GM23338 (cell line): Measurements from ENCODE around the gene NNAT. TPM values are rescaled to one million over a fixed set of nuclear protein-coding genes. Genes with fewer than 3 reads are reported as not detected.

Experiments used
- ATAC-seq: fragments of 200-7000 bp; cut with Tn5 transposase; 3 replicates; pipeline ENCODE4 v1.9.1; 2020
- DNase-seq: peaks from one replicate; pipeline ENCODE4 v3.0.0-alpha.2; 2015; ENCODE audit warnings: low spot score
- H2AFZ ChIP-seq: fragments of 200-600 bp; sonication (generic); 2 replicates; pipeline ENCODE4 v1.8.0; 2016; ENCODE audit warnings: antibody characterized with exemption, mild to moderate bottlenecking, moderate library complexity
- H3F3A ChIP-seq: fragments of 200-600 bp; sonication (generic); replicated peaks from 2 replicates; pipeline ENCODE4 v1.8.0; 2017; ENCODE audit warnings: antibody characterized with exemption, mixed run types, low read depth
- H3K27ac ChIP-seq: fragments of 200-600 bp; sonication (generic); 2 replicates; pipeline ENCODE4 v1.6.1; 2016; ENCODE audit warnings: low read depth
- H3K27me3 ChIP-seq: fragments of 200-600 bp; sonication (generic); 2 replicates; pipeline ENCODE4 v1.8.0; 2016; ENCODE audit warnings: mild to moderate bottlenecking, mixed run types, moderate library complexity; ENCODE audit not compliant: insufficient read depth
- H3K36me3 ChIP-seq: fragments of 200-600 bp; sonication (generic); 2 replicates; pipeline ENCODE4 v1.8.0; 2016; ENCODE audit warnings: mild to moderate bottlenecking; ENCODE audit not compliant: insufficient read depth
- H3K4me1 ChIP-seq: fragments of 200-600 bp; sonication (generic); 2 replicates; pipeline ENCODE4 v1.8.0; 2016; ENCODE audit warnings: mild to moderate bottlenecking, moderate library complexity; ENCODE audit not compliant: insufficient read depth
- H3K4me2 ChIP-seq: fragments of 200-600 bp; sonication (generic); 2 replicates; pipeline ENCODE4 v1.7.1; 2017; ENCODE audit warnings: mixed run types
- H3K4me3 ChIP-seq: fragments of 200-600 bp; sonication (generic); 2 replicates; pipeline ENCODE4 v1.6.1; 2016; ENCODE audit warnings: mixed run types
- H3K79me2 ChIP-seq: fragments of 200-600 bp; sonication (generic); replicated peaks from 2 replicates; pipeline ENCODE4 v1.8.0; 2017; ENCODE audit warnings: mild to moderate bottlenecking; ENCODE audit not compliant: insufficient read depth
- H3K9me2 ChIP-seq: fragments of 200-600 bp; sonication (generic); 2 replicates; pipeline ENCODE4 v1.8.0; 2017; ENCODE audit not compliant: insufficient read depth
- H4K20me1 ChIP-seq: fragments of 200-600 bp; sonication (generic); replicated peaks from 2 replicates; pipeline ENCODE4 v1.8.0; 2017; ENCODE audit warnings: mild to moderate bottlenecking; ENCODE audit not compliant: insufficient read depth
- H3K27ac Mint-ChIP-seq: 2 replicates; pipeline ENCODE4 v1.8.0; 2020; ENCODE audit warnings: inconsistent platforms, mild to moderate bottlenecking, moderate library complexity, mixed read lengths
- H3K27me3 Mint-ChIP-seq: 3 replicates; pipeline ENCODE4 v1.8.0; 2022; ENCODE audit warnings: low read depth, mild to moderate bottlenecking, moderate library complexity, mixed read lengths, inconsistent platforms; ENCODE audit not compliant: insufficient read depth, poor library complexity
- H3K36me3 Mint-ChIP-seq: 3 replicates; pipeline ENCODE4 v1.8.0; 2021; ENCODE audit warnings: low read depth, mild to moderate bottlenecking, inconsistent platforms, moderate library complexity, mixed read lengths
- H3K4me1 Mint-ChIP-seq: 3 replicates; pipeline ENCODE4 v1.8.0; 2020; ENCODE audit warnings: mild to moderate bottlenecking, inconsistent platforms, mixed read lengths
- H3K4me3 Mint-ChIP-seq: 3 replicates; pipeline ENCODE4 v1.8.0; 2021; ENCODE audit warnings: moderate library complexity, mild to moderate bottlenecking, inconsistent platforms, mixed read lengths
- H3K9me3 Mint-ChIP-seq: 3 replicates; pipeline ENCODE4 v1.8.0; 2020; ENCODE audit warnings: moderate library complexity, mild to moderate bottlenecking, inconsistent platforms, mixed read lengths
- CREB1 ChIP-seq: fragments of 250-450 bp; sonication (Bioruptor Pico); IDR thresholded peaks from 2 replicates; pipeline ENCODE4 v1.5.0; 2020; ENCODE audit warnings: low read depth, mild to moderate bottlenecking, moderate library complexity
- CTCF ChIP-seq, 2 experiments: fragments of 200-600 bp in 1 of 2; sonication (generic) in 1 of 2; conservative IDR thresholded peaks; 2 replicates each; pipeline versions ENCODE4 v1.5.1 to v1.6.1; 2016 to 2017; ENCODE audit warnings: antibody characterized with exemption in 2 of 2, low read depth in 2 of 2, mild to moderate bottlenecking in 2 of 2, moderate library complexity in 1 of 2
- EZH2 ChIP-seq: fragments of 200-600 bp; sonication (generic); IDR thresholded peaks from one replicate; pipeline ENCODE4 v1.8.0; 2017; ENCODE audit warnings: antibody characterized with exemption, mild to moderate bottlenecking, low read depth; ENCODE audit not compliant: unreplicated experiment
- EZH2phosphoT487 ChIP-seq: fragments of 200-600 bp; sonication (generic); IDR thresholded peaks from one replicate; pipeline ENCODE4 v1.8.1; 2018; ENCODE audit warnings: antibody characterized with exemption; ENCODE audit not compliant: unreplicated experiment
- JUNB ChIP-seq: IDR thresholded peaks from one replicate; pipeline ENCODE4 v1.6.1; 2016; ENCODE audit warnings: antibody characterized with exemption; ENCODE audit not compliant: unreplicated experiment
- POLR2AphosphoS5 ChIP-seq: IDR thresholded peaks from 2 replicates; pipeline ENCODE4 v1.6.1; 2016; ENCODE audit warnings: antibody characterized with exemption, low read depth
- REST ChIP-seq: IDR thresholded peaks from one replicate; pipeline ENCODE4 v1.6.1; 2018; ENCODE audit warnings: antibody characterized with exemption; ENCODE audit not compliant: unreplicated experiment
- ZNF114 ChIP-seq: fragments of 250-450 bp; sonication (Bioruptor Pico); IDR thresholded peaks from 2 replicates; pipeline ENCODE4 v1.5.0; 2020; ENCODE audit warnings: mild to moderate bottlenecking, moderate library complexity
- ZNF331 ChIP-seq: fragments of 250-450 bp; sonication (Bioruptor Pico); IDR thresholded peaks from 2 replicates; pipeline ENCODE4 v1.5.0; 2020; ENCODE audit warnings: low read depth, mild to moderate bottlenecking, moderate library complexity
- polyA plus RNA-seq: library from polyadenylated mRNA; unstranded; fragments of >200 nt; fragmentation: Nextera tagmentation; extraction: Ambion mirVana; gene quantifications from 2 replicates; pipeline ENCODE4 v1.2.1, GENCODE V29; 2016
- total RNA-seq: library from RNA; depleted of rRNA; stranded (reverse); fragments of >200 nt; shearing (Covaris generic); gene quantifications from 2 replicates; pipeline ENCODE4 v1.2.3, GENCODE V29; 2014

NNAT gene
- total and polyA plus RNA-seq, 2 experiments from 2014 or later, result 4.3 to 4.9 TPM

- TF ChIP-seq POLR2AphosphoS5 (no peak), CREB1 (CRISPR knock-in tag) (no peak), EZH2 (no peak), EZH2phosphoT487 (no peak)
These were observed 6.0 kb downstream of the NNAT start (continued) for GRCh38 chr20:37526839-37527637.

GRCh38 chr20:37527638-37528445 is 6.8 kb downstream of the NNAT start, which contains the start of gene BLCAP:
Gene BLCAP, minus strand, starts transcription at chr20:37527876. Its CDS starts 8,702 bp downstream, at chr20:37519174.
- no peaks in the 10 kb centered on the region for H3K27me3 ChIP-seq
- H3K4me2 ChIP-seq, result peak within 1 kb of the TSS; percentile 93
- peaks cover 50% of the 10 kb centered on the region for H3K79me2 ChIP-seq
- peaks cover 26% of the 10 kb centered on the region for H4K20me1 ChIP-seq
- Mint-ChIP-seq H3K36me3 (peaks cover 26% of the 10 kb centered on the region), H3K9me3 (0 out of 3 replicates have a peak, but pooled peaks cover 5% of the 10 kb centered on the region), H3K27me3 (peaks cover 11% of the 10 kb centered on the region), H3K4me1 (peaks cover 47% of the 10 kb centered on the region), H3K4me3 (peak within 1 kb of the TSS; percentile 94), H3K27ac (peak within 1 kb of the TSS; percentile 100)
- H3F3A ChIP-seq, result no peaks in the 10 kb centered on the region
- H3K36me3 ChIP-seq, result no peaks in the 10 kb centered on the region
- H2AFZ ChIP-seq, result peak within 1 kb of the TSS; percentile 38; the same call in 1 of the 2 replicates
- ATAC-seq, result peak; percentile 77
- H3K4me3 ChIP-seq, result peak within 1 kb of the TSS; percentile 84
- TF ChIP-seq ZNF114 (no peak), JUNB (no peak), CTCF (conservative IDR thresholded peaks at IDR 0.05; ENCODE audit: low read depth in 2 of 2) (no peak), ZNF331 (no peak), POLR2AphosphoS5 (peak; percentile 84), EZH2phosphoT487 (no peak), REST (no peak), EZH2 (no peak), CREB1 (CRISPR knock-in tag) (0 out of 2 replicates have a peak, but pooled peaks have one; percentile 1)
- peaks cover 34% of the 10 kb centered on the region for H3K4me1 ChIP-seq
- peak; percentile 95 for DNase-seq
- no peaks in the 10 kb centered on the region for H3K9me2 ChIP-seq
- peak within 1 kb of the TSS; percentile 99 for H3K27ac ChIP-seq
